VCaP (cell line): Measurements from ENCODE around the gene HECA.

Experiments used
- H3K27ac ChIP-seq: fragments of 450-650 bp; 2 replicates; pipeline ENCODE4 v1.5.1; 2017
- CTCF ChIP-seq: fragments of 450-650 bp; conservative IDR thresholded peaks from 2 replicates; pipeline ENCODE4 v1.5.1; 2017; ENCODE audit warnings: mild to moderate bottlenecking, moderate library complexity

Gene HECA

GRCh38 chr6:139148557-139149235 is 13.8 kb downstream of the HECA start:
- TF ChIP-seq CTCF = no peak
- H3K27ac ChIP-seq = no peak overlapping the region

- no peak overlapping the region for H3K27ac ChIP-seq
Measured at GRCh38 chr6:139149383-139149782, 14.5 kb downstream of the HECA start.

GRCh38 chr6:139150920-139151319 is 16.0 kb downstream of the HECA start:
- H3K27ac ChIP-seq = no peak overlapping the region
- TF ChIP-seq CTCF = no peak

More at GRCh38 chr6:139149383-139149782, 14.5 kb downstream of the HECA start:
- no peak for TF ChIP-seq CTCF

- no peak overlapping the region for H3K27ac ChIP-seq
- TF ChIP-seq CTCF = no peak
Measured at GRCh38 chr6:139151425-139152087, 16.7 kb downstream of the HECA start.

- no peak overlapping the region for H3K27ac ChIP-seq
- no peak for TF ChIP-seq CTCF
Measured at GRCh38 chr6:139152088-139152891, 17.4 kb downstream of the HECA start.

GRCh38 chr6:139152892-139153271 is 18.0 kb downstream of the HECA start:
- H3K27ac ChIP-seq = no peak overlapping the region
- no peak for TF ChIP-seq CTCF

- TF ChIP-seq CTCF = no peak
- no peak overlapping the region for H3K27ac ChIP-seq
Measured at GRCh38 chr6:139153855-139154254, 19.0 kb downstream of the HECA start.
